Stimulated activated CD8-positive, alpha-beta memory T cell treated with anti-CD3 and anti-CD28 coated beads, Interleukin-12 subunit alpha, Interleukin-12 subunit beta, amount 100 ng/mL, for 4 hours (primary cell): ENCODE measurements around the gene SPTSSA.
"Not testable (repeated sequence)": the region's sequence is repeated elsewhere in the genome, so short reads cannot be mapped to it uniquely, and the experiment has no call there.

Source experiments
- DNase-seq: peaks from one replicate; pipeline ENCODE4 v3.0.0-alpha.2; 2020; ENCODE audit warnings: low read depth

Gene SPTSSA

GRCh38 chr14:34472706-34473279 is 10.8 kb upstream of the SPTSSA start:
- no peak for DNase-seq

DNA sequence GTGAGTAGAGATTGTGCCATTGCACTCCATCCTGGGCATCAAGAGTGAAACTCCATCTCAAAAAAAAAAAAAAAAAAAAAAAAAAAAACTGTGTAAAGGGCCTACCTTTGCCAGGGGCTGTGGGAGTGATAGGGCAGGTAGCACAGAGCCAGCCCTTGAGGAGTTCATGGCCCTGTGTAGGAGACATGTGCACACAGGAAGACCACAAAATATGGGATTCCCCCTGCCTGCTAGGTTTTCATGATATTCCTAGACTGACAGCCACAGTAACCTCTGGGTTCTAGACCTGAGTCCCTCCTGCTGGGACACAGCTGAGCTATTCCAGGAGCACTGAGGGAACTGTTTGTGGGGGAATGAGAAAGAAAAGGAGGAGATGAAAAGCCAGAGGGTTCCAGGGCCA is 8.3 kb upstream of the SPTSSA start:
- no peak for DNase-seq

GRCh38 chr14:34466691-34467090 is 4.7 kb upstream of the SPTSSA start:
- no peak for DNase-seq

- DNase-seq = no peak
These were observed 3.2 kb upstream of the SPTSSA start for GRCh38 chr14:34465069-34465859.

DNA sequence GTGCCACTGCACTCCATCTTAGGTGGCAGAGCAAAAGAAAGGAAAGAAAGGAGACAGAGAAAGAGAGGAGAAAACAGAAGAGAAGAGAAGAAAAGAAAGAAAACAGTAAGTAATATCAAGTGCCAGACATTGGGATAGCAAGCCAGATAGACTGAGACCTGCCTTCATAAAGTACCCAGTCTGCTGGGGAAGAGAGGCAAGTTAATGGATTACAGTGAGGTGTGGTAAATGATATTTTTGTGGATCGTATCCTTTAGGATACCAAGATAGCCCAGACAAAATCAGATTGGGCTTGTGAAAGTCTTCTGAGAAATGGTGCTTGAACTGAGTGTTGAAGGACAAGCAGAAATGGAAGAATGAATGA is 1.5 kb upstream of the SPTSSA start:
- no peak for DNase-seq

- DNase-seq = peak; percentile 8
These were observed 507 bp downstream of the SPTSSA start for GRCh38 chr14:34461334-34462131.

- no peak for DNase-seq
These were observed 1.2 kb downstream of the SPTSSA start for GRCh38 chr14:34460841-34461240.

DNA sequence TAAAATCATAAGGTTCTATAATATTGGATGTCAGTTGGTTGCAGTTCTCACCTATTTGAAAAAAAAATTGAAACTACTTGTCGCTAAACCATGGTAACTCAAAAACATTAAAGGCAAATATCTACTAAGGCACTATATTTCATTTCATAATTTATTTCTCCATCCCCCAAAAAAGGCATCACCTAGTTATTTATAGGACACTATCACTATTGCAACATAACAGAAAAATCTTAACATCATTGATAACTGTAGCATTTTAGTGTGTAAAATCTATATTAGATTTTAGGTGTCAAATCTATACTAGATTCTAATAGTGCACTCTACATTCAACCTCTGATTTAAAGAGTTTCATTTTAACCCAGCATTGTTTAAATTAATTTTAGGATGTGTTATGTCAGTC is 1.7 kb downstream of the SPTSSA start:
- DNase-seq = no peak

GRCh38 chr14:34457186-34457585 is 4.9 kb downstream of the SPTSSA start:
- no peak for DNase-seq

DNA sequence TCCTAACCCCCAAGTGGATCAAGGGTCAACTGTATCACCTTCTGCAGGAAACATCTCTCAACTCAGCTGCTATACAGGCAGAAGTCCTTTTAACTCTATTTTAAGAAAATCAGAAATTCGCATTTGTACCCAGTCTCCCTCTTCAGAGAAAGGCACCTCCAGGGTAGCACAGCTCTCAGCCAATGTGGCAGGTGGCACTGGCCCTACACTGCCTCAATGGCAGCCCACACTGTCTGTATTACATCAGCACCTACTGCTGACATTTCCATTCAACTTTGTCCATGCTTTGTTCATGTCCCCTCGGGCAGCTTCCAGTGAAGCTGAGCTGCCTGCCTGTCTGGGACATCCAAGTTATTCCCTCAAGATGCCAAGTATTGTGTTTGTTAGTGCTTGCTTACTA is 8.8 kb downstream of the SPTSSA start:
- DNase-seq = no peak

DNA sequence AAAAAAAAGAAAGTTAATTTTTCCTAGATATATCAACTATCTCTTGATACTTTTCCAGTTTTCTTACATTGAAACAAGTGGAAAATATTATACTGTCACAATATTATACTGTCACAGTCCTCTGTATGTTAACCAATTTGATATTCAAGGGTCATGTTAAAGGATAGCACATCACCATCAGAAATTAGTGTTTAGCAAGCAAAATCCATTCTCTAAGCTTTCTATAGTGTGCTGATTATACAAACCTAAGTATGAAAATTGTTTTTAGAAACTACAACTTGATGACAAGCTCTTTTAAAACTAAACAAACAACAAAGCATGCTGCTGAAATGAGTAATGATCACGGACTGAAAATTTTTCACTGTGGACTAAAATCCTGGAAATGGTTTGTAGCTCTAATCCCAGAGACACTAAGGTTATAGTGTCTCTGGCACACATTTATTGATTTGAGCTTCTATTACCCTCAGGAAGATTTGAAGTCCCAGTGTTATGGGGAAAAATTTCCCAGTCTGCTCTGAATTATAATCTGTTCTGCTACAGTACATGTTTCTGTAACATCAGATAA is 9.7 kb downstream of the SPTSSA start:
- no peak for DNase-seq

GRCh38 chr14:34450958-34451357 is 11.1 kb downstream of the SPTSSA start:
- no peak for DNase-seq

DNA sequence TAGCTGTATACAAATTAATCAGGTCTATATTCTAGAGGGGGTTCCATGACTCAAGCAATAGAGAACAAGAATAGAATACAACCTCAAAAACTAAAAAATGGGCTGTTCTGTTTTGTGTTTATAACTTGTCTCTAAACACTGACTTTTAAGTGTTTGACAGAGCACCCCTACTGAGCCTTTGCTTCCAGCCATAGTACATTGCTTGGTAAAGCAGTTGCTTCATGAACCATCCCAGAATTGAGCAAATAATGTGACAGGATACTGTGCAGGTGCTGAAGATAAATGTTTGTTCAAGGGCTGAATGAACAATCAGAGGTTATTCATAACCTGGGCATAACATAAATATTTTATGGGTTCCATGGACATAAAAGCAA is 11.5 kb downstream of the SPTSSA start:
- DNase-seq = no peak

DNA sequence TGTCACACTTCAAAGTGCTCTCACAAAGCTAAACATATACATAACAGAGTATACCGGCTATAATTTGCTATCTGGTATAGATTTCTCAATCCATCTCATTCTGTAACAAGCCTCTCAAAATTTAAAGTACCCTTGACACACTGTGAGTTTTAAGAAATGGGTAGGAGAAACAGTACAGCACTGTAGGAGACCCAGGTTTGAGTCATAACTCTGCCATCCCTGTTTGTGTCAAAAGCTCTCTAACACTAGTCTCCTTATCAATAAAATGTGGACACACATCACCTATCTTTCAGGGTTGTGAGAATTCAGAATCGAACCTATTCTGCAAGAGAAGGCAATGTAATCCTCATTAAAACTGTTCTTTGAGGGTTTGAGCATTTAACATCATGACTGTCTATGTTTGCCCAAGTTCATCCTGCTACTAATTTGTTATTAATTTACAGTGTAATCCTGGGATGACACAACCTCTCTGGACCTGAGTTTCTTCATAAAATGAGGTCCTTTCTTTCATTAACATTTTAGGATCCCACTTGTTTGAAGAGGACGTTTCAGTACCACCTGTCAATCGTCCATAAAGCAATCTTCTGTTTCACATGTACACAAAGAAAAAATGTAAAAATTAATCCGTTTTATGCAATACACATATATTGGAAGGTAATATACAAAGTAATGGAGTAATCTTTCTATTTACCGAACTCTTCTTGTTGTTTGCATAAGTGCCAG is 12.1 kb downstream of the SPTSSA start:
- DNase-seq = no peak

DNA sequence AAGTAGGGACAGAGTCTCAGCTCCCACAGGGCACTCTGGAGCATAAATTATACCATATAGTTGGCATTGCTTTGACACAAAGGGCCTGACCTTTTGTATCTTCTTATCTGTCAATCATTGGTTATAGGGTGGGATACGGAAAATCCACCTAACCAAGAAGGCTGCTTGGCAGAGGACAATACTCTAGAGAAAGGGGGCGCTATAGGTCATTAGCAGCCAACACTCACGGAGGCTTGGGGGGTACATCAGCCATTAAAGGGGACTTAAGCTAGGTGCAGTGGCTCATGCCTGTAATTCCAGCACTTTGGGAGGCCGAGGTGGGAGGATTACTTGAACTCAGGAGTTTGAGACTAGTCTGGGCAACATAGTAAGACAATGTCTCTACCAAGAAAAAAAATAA is 22.9 kb downstream of the SPTSSA start:
- no peak for DNase-seq

GRCh38 chr14:34438438-34438837 is 23.6 kb downstream of the SPTSSA start:
- no peak for DNase-seq

DNA sequence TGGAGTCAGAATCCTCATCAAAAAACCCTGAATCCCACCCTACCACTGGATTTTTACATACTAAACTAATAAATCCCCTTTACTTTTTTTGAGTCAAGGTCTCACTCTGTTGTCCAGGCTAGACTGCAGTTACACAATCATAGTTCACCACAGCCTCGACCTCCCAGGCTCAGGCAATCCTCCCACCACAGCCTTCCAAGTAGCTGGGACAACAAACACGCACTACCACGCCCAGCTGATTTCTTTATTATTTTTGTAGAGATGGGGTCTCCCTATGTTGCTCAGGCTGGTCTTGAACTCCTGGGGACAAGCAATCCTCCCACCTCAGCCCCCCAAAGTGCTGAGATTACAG is 24.3 kb downstream of the SPTSSA start:
- no peak for DNase-seq

DNA sequence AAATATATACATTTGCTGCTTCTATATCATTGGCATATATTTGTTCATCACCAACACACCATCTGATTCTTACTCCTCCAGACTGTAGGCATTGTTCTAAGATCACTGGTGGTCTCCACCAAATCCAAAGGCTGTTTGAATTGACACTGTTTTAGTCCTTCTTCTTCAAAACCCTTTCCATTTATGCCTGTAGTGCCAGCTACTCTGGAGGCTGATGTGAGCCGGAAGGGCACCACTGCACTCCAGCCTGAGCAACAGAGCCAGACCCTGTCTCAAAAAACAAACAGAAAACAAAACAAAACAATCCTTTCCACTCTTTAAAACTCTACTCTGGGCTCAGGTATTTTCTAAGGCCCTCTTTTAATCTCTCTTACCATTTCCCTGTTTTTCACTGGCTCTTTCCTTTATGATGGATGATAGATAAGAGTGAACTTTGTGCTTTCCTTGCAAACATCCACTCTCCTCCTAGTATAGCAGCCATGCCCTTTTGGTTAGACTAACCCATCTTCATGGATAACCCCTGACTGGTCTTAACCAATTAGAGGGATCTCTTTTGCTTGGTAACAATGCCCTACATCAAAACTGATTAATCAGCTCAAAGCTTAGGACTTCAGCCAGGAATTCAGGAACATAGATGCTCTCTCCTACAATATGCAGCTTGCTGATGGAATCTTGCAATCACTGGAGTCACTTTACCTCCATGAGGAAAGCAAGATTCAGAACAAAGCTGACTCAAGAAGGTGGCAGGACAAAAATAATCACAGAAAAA is 24.9 kb downstream of the SPTSSA start:
- DNase-seq = no peak

- DNase-seq = no peak
These were observed 25.7 kb downstream of the SPTSSA start for GRCh38 chr14:34436118-34436905.

- no peak for DNase-seq
These were observed 28.1 kb downstream of the SPTSSA start for GRCh38 chr14:34433957-34434356.

DNA sequence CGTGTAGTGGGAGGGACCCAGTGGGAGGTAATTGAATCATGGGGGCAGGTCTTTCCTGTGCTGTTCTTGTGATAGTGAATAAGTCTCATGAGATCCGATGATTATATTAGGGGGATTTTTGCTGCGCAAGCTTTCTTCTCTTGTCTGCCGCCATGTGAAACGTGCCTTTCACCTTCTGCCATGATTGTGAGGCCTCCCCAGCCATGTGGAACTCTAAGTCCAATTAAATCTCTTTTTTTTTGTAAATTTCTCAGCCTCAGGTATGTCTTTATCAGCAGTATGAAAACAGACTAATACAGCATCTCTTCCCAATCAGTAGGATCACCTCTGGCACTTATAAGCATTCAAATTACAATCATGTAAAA is 34.0 kb downstream of the SPTSSA start:
- not testable (repeated sequence) for DNase-seq
